Measurements from ENCODE around the gene PML. TPM values are rescaled to one million over a fixed set of nuclear protein-coding genes. Genes with fewer than 3 reads are reported as not detected.
A peak's percentile ranks its signal among the peaks of the same experiment; 100 is the strongest.
"Not testable (repeated sequence)": the region's sequence is repeated elsewhere in the genome, so short reads cannot be mapped to it uniquely, and the experiment has no call there.

The PML gene
- total RNA-seq, 1 experiment from 2014 or later: 23.2 TPM

DNA sequence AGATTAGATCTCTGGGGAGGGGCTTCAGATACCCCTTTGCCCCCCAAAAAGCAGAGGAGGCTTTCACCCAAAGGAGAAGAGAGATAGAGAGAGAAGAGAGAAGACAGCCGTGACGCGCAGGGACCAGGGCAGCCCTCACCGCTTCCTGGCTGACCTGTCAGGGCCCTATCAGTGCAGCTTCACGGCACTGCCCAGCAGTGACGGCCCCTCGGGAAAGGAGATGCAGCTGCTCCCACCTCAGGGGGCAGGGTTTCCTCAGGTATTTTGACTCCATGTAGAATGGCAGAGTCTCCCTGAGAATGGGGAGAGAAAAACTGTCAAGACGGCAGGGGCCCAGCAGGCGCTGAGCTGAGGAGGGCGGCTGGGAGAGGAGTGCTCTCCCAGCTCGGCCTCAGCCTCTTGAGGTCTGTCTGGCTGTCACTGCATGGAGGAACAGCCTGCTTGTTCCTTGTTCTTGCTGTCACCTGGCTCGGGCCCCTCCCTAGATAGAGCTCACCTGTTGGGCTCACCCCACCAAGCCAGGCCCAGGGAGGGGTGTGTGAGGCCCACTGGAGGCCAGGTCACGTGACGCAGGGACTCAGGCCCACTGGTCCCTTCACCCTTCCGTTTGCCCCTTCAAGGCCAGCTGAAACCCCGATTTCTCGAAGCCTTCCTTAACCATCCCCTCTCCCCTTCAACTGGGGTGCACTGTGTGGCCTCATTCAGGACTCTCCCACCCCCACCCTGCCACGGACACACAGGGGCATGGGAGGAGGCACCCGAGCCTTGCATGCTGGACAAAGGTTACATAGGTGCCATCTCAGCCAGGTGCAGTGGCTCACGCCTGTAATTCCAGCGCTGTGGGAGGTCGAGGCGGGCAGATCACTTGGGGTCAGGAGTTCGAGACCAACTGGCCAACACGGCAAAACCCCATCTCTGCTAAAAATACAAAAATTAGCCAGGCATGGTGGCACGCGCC lies 40.0 kb upstream of the PML start:
- Histone ChIP-seq H3K36me3 (replicated peaks; ENCODE audit: control insufficient read depth, insufficient read depth, low read length) (no peaks in the 10 kb centered on the region), H3K4me3 (ENCODE audit: insufficient read depth, low read depth, low read length) (no peak overlapping the region), H3K27me3 (ENCODE audit: control insufficient read depth, insufficient read depth, low read length) (no peaks in the 10 kb centered on the region)
- DNase-seq: peak; percentile 62

DNA sequence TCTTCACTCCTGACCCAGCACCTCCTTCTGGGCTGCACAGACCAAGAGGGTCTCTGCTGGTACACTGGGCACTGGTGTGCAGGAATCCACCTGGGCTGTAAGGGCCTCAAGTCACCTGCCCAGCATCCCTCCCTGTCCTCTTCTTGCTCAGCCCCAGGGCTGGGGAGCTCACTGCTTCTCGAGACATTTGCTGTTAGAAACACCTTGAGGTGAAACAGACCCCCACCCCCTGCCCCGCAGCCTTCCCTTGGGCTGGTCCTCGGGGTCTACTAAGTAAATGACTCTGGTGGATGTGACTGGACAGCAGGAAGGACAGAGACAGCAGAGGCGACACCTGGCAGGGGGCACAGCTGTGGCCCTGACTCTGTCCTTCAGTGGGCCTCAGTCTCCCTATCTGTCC lies 39.2 kb upstream of the PML start:
- Histone ChIP-seq H3K27me3 (ENCODE audit: control insufficient read depth, insufficient read depth, low read length) (no peaks in the 10 kb centered on the region), H3K4me3 (ENCODE audit: insufficient read depth, low read depth, low read length) (no peak overlapping the region), H3K36me3 (replicated peaks; ENCODE audit: control insufficient read depth, insufficient read depth, low read length) (no peaks in the 10 kb centered on the region)
- DNase-seq: no peak

DNA sequence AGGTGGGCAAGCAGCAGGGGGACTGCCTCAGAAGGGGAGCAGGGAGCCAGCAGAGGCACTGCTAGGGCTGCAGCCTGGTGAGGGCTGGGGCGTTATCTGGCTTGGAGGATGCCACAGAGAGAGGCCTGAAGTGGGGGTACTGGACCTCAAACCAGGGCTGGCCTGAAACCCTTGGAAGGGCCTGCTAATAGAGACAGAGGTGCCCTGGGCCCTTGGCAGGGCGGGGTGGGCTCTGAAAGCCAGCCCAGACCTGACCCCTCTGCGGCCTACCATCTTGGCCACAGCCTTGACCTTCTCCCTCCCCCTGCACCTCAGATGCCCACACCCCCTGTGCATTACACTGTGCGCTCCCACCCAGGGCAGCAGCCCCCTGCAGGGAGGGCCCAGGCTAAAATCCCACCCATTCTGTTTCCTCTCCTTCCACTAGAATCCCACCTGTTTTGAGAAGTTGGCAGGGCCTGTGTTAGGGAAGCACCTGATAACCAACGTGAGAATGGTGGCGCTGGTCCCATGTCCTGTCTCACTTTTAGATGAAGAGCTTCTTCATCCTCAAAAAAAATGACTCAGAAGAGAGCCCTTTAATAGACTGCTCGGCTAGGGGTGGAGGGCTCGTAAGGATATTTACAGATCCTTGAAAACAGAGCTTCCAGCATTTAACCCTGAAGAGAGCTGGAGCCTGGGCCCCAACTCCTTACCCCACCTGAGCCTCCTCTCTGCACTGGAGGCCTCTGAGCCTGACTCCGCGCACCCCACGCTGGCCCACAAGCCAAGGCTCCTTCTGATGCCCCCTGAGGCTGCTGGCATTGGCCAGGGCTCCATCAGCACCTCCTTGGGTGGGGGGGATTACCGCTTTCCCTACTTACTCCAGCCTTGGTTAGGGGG lies 38.4 kb upstream of the PML start:
- Histone ChIP-seq H3K4me3 (ENCODE audit: insufficient read depth, low read depth, low read length) (no peak overlapping the region), H3K36me3 (replicated peaks; ENCODE audit: control insufficient read depth, insufficient read depth, low read length) (no peaks in the 10 kb centered on the region), H3K27me3 (ENCODE audit: control insufficient read depth, insufficient read depth, low read length) (no peaks in the 10 kb centered on the region)
- peak; percentile 36 for DNase-seq

DNA sequence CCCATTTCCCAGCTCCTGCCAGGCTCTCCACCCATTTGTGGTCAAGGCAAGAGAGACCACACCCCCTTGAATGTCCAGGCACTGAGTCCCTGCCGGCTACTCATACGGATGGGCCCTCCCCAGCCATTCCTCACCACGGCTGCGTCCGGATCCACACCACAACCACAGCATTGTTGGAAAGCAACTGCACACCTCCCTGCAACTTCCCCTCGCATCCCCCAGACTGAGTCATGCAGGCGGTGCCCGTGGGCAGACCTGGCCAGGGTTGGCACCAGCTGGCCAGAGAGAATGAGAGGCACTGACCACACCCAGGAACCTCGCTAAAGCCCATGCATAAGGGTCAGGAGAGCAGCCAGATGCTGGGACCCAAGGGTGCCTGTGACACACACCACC lies 37.8 kb upstream of the PML start:
- Histone ChIP-seq H3K27me3 (ENCODE audit: control insufficient read depth, insufficient read depth, low read length) (no peaks in the 10 kb centered on the region), H3K4me3 (ENCODE audit: insufficient read depth, low read depth, low read length) (no peak overlapping the region), H3K36me3 (replicated peaks; ENCODE audit: control insufficient read depth, insufficient read depth, low read length) (no peaks in the 10 kb centered on the region)
- DNase-seq: no peak

DNA sequence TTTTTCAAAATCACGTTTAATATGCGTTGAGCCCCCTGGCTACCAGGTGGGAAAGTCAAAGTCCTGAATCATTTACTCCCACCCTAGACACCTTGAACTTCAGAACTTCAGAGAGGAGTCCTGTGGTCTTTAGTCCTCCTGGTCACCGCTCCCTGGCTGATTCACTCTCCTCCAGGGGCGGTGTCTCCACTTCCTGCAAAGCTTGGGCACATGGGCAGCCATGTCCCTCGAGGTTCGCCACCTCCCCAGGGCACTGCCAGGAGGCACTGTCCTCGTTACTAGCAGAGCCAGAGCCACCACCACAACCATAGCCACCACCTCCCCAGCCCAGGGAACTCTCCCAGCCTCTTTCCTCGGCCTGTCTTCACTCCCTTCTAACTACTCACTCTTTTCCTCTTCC lies 37.2 kb upstream of the PML start:
- H3K36me3 ChIP-seq (replicated peaks; ENCODE audit: control insufficient read depth, insufficient read depth, low read length): no peaks in the 10 kb centered on the region
- DNase-seq: peak; percentile 28
- no peak overlapping the region for H3K4me3 ChIP-seq (ENCODE audit: insufficient read depth, low read depth, low read length)
- H3K27me3 ChIP-seq (ENCODE audit: control insufficient read depth, insufficient read depth, low read length): no peaks in the 10 kb centered on the region

DNA sequence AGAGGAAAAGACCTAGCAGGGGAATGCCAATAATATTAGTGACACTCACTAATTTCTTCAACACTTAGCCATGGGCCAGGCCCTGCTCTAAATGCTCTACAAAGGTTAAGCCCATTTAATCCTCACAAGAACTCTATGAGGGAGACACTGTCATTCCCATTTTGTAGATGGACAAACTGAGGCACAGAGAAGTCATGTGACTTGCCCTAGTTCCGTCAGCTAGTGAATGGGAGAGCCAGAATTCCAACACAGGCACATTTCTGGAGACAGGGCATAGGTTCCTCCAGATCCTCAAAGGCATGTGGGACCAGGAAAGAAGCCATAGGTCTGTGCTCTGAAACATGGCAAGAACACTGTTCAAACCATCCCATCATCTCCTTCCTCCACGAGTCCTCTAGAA lies 36.7 kb upstream of the PML start:
- H3K4me3 ChIP-seq (ENCODE audit: insufficient read depth, low read depth, low read length): no peak overlapping the region
- no peaks in the 10 kb centered on the region for H3K36me3 ChIP-seq (replicated peaks; ENCODE audit: control insufficient read depth, insufficient read depth, low read length)
- H3K27me3 ChIP-seq (ENCODE audit: control insufficient read depth, insufficient read depth, low read length): no peaks in the 10 kb centered on the region
- no peak for DNase-seq

DNA sequence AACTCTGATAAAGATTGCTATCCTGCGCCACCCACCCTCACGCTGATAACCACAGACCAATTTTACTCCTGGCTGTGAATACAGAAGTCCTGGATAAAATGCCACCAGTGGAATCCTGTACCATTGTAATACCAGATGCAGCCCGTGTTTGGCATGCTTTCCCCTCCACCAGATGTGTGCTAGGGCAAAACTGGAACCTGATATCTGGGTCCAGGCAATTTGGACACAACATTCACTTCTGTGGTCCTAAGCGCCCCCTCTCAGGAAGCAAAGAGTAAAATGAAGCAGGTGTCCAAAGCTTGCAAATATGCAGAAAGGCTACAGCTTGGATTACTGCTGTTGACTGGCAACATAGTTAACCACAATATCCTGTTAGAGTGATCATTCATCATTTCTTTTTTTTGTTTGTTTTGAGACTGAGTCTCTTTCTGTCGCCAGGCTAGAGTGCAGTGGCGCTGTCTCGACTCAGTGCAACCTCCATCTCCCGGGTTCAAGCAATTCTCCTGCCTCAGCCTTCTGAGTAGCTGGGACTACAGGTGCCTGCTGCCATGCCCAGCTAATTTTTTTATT lies 35.4 kb upstream of the PML start:
- Histone ChIP-seq H3K36me3 (replicated peaks; ENCODE audit: control insufficient read depth, insufficient read depth, low read length) (no peaks in the 10 kb centered on the region), H3K27me3 (ENCODE audit: control insufficient read depth, insufficient read depth, low read length) (no peaks in the 10 kb centered on the region), H3K4me3 (ENCODE audit: insufficient read depth, low read depth, low read length) (no peak overlapping the region)
- DNase-seq: no peak

DNA sequence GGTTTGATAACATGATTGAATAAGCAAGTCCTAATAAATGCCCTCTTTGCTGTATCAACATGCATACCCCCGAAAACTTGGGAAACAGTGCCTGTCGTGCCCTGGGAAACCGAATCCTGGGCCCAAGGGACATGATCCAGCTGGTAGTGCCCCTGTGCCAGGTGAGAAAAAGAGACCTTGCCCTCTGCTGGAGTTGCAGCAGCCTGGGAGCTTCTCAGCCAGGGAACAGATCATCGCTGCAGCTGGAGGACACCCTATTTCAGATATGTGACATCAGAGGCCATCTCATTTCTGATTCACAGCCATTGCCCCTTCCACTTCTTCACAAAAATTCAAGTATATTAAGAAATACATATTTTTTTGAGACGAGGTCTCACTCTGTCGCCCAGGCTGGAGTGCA lies 34.7 kb upstream of the PML start:
- Histone ChIP-seq H3K36me3 (replicated peaks; ENCODE audit: control insufficient read depth, insufficient read depth, low read length) (no peaks in the 10 kb centered on the region), H3K4me3 (ENCODE audit: insufficient read depth, low read depth, low read length) (no peak overlapping the region), H3K27me3 (ENCODE audit: control insufficient read depth, insufficient read depth, low read length) (no peaks in the 10 kb centered on the region)
- DNase-seq: no peak

DNA sequence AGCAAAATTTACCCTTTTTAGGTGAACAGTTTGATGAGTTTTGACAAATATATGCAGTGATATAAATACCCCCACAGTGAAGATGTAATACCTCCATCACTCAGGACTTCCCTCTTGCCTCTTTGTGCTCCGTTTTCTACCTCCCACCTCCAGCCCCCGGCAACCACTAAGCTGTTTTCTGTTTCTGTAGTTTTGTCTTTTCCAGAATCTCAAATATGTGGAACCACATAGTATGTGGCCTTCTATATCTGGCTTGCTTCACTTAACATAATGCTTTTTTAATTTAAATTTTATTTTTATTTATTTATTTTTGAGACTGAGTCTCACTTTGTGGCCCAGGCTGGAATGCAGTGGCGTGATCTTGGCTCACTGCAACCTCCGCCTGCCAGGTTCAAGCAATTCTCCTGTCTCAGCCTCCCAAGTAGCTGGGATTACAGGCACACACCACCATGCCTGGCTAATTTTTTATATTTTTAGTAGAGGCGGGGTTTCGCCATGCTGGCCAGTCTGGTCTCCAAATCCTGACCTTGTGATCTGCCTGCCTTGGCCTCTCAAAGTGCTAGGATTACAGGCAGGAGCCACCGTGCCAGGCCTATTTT lies 33.9 kb upstream of the PML start:
- H3K27me3 ChIP-seq (ENCODE audit: control insufficient read depth, insufficient read depth, low read length); DNase-seq; H3K4me3 ChIP-seq (ENCODE audit: insufficient read depth, low read depth, low read length); H3K36me3 ChIP-seq (replicated peaks; ENCODE audit: control insufficient read depth, insufficient read depth, low read length): not testable (repeated sequence)

DNA sequence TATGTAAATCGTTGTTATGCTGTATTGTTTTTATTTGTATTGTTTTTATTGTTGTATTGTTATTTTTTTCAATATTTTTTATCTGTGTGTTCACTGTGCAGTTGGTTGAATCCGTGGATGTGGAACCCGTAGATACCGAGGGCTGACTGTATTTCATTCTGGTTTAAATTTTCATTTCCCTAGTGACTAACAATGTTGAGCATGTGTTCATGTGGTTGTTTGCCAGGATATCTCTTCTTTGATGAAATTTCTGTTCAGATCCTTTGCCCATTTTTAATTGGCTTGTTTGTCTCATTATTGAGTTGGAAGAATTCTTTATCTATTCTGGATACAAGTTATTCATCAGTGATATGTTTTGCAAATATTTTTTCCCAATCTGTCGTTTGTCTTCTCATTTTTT lies 32.1 kb upstream of the PML start:
- DNase-seq: no peak
- H3K27me3 ChIP-seq (ENCODE audit: control insufficient read depth, insufficient read depth, low read length): no peaks in the 10 kb centered on the region
- no peaks in the 10 kb centered on the region for H3K36me3 ChIP-seq (replicated peaks; ENCODE audit: control insufficient read depth, insufficient read depth, low read length)
- no peak overlapping the region for H3K4me3 ChIP-seq (ENCODE audit: insufficient read depth, low read depth, low read length)

DNA sequence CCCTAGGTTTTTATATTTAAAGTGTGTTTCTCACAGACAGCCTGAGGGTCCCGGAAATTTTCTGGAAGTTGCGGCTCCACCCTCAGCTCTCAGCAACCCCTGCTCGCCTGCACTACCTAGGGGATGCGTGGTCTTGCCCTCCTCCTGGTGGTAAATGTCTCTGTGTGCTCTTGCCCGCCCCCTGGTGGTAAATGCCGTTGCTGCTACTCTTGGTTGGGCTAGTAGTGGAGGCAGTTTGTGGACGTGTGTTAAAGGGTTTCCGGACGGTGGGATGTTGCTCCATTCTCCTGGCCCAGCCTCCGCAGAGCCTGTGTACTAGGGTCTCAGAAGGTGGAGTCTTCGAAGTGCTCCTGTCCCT lies 29.8 kb upstream of the PML start:
- H3K27me3 ChIP-seq (ENCODE audit: control insufficient read depth, insufficient read depth, low read length): no peaks in the 10 kb centered on the region
- H3K4me3 ChIP-seq (ENCODE audit: insufficient read depth, low read depth, low read length): no peak overlapping the region
- H3K36me3 ChIP-seq (replicated peaks; ENCODE audit: control insufficient read depth, insufficient read depth, low read length): no peaks in the 10 kb centered on the region
- DNase-seq: peak; percentile 92

DNA sequence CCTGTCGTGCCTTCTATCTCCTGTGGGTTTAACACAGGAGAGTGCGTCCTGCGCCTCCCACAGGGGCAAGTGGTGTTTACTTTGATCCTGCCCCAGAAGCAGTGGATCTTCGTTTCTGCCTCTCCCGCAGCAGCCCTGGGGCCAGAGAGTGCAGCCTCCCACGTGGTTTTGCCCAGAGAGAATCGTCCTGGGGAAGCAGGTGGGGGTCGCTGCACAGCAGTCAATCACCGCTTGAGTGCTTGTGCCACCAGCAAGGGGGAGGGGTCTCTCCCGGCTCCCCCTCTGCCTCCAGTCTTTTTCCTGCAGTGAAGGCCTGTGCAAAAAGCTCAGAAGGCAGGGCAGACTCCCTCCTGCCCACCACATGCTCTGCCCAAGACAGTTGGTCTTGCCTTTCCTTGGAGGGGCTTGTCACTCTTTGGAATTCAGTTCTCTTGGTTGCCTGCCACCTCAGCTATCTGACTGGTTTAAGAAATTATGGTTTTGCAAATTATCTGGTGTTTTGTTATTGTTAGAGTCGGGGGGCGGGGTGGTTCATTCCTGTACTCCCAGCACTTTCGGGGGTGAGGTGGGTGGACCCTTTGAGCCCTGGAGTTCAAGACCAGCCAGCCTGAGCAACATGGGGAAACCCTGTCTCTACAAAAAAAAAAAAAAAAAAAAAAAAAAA lies 29.3 kb upstream of the PML start:
- peak; percentile 67 for DNase-seq

DNA sequence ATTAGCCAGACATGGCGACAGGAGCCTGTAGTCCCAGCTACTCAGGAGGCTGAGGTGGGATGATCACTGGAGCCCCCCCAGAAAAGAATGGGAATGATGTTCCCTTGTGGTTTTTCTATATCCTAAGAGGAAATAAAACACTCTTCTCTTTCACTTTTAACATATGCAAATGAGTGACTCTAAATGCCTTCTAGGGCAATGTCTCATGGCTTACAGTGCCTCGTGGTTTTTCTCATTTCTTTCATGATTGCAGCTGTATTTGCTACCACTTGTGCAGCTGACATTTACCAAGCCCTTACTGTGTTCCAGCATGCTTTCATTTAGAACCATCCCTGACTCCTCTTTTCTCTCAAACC lies 28.8 kb upstream of the PML start:
- DNase-seq: no peak
- H3K27me3 ChIP-seq (ENCODE audit: control insufficient read depth, insufficient read depth, low read length): no peaks in the 10 kb centered on the region
- no peak overlapping the region for H3K4me3 ChIP-seq (ENCODE audit: insufficient read depth, low read depth, low read length)
- H3K36me3 ChIP-seq (replicated peaks; ENCODE audit: control insufficient read depth, insufficient read depth, low read length): no peaks in the 10 kb centered on the region

More for the DNA sequence above, 29.3 kb upstream of the PML start:
- H3K4me3 ChIP-seq (ENCODE audit: insufficient read depth, low read depth, low read length): no peak overlapping the region
- H3K36me3 ChIP-seq (replicated peaks; ENCODE audit: control insufficient read depth, insufficient read depth, low read length): no peaks in the 10 kb centered on the region
- H3K27me3 ChIP-seq (ENCODE audit: control insufficient read depth, insufficient read depth, low read length): no peaks in the 10 kb centered on the region

DNA sequence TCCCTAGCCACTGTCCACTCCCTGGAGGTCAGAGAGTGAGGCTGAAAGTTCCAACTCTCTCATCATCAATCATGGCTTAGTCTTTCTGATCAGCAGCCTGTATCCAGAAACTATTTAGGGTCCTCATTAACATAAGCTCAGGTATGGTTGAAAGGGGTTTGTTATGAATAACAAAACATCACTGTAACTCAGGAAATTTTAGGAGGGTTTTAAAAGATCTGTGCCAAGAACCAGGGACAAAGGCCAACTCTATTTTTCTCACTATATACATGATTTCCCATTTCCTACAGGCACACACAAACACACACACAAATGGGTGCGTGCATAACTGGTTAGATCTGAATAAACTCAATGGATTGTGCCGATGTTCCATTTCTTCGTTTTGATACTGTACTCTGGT lies 26.1 kb upstream of the PML start:
- Histone ChIP-seq H3K27me3 (ENCODE audit: control insufficient read depth, insufficient read depth, low read length) (no peaks in the 10 kb centered on the region), H3K36me3 (replicated peaks; ENCODE audit: control insufficient read depth, insufficient read depth, low read length) (no peaks in the 10 kb centered on the region), H3K4me3 (ENCODE audit: insufficient read depth, low read depth, low read length) (no peak overlapping the region)
- no peak for DNase-seq
